ENCODE measurements around the gene TP53I11.

The TP53I11 gene

DNA sequence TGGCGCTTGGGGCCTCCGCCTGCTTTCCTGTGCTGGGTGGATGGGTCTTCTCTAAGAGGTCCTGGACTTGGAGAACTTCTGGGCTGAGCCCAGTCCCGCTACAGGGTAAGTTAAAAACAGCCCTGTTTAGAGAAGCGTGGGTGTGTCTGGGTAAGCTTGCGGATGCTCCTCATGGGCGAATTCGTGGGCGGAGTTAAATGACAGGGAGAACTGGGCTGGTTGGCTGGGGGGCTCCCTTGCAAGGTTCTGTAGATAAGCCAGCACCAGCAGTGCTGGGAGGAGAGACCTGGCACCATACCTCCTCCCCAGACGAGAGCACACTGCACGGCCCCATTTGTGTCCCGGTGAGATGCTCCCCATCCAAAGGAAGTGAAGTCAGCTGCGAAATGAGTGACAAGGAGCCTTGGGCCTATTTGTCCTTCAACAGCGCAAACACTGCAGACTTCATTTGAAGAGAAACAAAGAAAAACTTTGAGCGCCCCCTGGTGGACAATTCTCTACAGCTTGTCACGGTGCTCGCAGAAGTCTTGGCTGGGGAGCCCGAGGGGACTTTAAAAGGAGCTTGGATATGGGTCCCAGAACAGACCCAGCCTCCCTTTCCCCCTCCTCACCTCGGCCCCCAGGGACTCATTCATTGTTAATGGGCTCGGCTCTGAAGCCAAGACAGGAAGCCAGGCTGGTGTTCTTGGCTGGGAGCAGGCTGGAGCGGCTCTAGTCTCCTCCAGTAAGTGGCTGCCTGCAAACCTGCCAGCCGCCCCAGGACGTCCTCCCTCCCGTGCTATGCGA is 39.5 kb downstream of the TP53I11 start:
- no peak for DNase-seq

DNA sequence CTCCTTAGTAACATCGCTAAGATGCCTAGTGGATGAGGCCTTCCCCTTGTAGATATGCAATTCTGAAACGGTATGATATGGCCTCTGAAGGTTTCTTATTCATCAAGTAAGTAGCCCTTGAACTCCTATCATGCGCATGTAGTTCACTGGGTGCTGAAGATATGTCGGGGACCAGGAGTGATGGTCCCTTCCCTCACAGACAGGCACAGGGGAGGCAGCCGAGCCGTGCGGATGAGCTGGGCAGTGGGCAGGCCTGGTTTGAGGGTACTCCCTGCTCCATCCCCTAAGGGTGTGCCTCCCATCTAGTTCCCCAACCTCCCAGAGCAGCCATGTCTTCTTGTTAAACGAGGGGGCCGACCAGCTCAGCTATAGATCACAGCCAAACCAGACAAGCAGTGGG is 40.1 kb downstream of the TP53I11 start:
- no peak for DNase-seq

DNA sequence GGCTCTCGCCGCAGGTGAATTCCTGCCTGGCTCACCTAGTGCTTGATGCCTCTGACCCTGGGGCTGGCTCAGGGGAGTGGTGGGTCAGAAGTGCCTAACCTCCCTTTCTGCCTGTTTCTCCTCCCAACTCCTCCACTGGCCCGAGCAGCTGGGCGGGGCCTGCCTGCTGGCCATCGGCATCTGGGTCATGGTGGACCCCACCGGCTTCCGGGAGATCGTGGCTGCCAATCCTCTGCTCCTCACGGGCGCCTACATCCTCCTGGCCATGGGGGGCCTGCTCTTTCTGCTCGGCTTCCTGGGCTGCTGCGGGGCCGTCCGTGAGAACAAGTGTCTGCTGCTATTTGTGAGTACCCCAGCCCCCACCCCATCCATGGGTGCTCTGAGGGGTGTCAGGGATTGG is 41.1 kb downstream of the TP53I11 start:
- DNase-seq: no peak

DNA sequence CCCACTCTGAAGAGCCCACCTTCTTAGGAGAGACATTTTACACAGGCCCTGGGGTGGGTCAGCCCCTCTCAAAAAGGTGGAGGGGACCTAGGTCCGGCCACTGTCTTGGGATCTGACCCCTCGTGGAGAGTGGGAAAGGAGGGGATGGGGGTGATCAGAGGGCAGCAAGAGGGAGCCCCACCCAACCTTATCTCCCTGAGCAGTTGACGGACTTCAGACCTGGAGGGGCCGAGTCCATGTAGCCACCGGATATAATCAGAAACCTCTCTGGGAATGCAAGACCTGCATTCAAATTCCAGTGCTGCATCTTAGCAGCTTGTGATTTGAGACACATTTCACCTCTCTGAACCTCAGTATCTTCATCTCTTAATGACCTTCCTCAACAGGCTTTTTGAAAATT is 44.0 kb downstream of the TP53I11 start:
- no peak for DNase-seq

DNA sequence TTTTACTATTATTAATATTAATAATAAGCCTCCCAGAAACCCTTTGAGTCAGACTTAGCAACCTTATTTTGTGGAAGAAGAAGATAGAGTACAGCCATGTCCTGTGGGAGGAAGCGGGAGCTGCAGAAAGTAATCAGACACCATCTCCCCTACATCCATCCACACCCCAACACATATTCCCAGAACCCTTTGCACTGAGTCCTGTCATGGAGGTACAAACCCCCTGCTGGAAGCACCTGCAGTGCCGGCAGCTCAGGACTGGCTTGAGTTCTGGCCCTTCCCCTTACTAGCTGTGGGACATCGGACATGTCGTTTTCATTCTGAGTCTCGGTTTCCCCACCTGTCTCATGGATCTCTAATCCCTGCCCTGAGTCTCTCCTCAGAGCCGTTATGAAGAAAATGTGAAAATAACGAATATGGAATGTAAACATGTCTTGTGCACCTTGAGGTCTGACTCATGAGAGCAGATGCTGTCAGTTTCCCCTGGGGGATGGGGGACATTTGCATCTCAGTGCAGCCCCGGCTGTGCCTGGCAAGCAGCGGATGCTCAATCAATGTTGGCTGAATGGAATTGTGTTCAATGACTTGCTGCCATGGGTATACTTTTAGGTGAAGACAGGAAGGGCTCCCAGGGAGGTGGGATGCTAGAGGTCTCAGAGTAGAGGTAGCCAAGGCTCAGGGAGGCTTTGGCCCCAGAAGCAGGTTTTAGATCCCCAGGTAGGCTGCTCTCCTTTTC is 45.4 kb downstream of the TP53I11 start:
- no peak for DNase-seq

DNA sequence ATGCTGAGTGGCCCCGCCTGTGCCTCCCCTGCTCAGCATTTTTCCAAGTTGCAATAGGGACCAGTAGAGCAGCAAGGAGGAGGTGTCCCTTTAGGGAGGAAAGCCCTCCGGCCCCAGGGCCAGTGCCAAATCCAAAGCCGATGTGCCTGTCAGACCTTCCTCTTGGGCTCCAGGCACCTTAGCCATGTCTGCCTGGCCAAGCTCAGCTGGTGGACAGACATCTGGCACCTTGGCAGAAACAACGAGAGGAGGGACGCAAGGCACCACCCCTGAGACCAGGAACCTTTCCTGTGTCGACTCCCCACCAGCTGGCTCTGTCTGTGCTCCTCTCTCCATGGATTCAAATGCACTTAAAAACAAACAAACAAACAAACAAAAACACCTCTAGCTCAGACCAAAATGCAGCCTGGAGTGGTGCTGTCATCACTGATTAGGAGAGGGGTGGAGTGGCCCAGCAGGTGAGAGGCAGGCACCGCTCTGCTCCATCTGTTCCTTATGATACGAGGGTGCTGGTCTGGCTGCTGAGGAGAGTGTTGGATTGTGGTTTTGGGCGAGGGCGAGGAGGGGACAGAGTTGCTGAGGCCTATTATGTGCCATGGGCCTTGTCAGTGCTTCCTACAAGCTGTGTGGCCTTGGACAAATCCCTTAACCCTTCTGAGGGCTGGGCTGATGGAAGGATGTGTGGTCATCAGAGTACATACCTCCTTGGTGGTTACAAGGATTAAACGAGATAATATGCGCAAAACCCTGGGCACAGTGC is 46.2 kb downstream of the TP53I11 start:
- no peak for DNase-seq

DNA sequence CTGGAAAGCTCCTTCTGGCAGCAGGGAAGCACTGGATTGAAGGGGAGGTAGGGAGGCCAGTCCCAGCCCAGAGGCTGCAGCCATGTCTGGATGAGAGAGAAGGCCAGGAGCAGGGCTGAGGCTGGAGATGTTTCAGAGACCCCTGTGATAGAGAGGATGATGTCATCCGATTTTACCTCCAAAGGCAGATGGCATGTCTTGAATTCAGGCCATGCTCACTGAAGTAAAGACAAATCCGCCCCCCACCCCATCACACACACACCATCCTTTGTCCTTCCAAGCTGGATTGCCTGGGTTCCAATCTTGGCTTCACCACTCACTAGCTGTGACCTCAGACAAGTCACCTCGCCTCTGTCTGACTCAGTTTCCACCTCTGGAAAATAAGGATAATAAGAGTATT is 47.2 kb downstream of the TP53I11 start:
- DNase-seq: no peak

DNA sequence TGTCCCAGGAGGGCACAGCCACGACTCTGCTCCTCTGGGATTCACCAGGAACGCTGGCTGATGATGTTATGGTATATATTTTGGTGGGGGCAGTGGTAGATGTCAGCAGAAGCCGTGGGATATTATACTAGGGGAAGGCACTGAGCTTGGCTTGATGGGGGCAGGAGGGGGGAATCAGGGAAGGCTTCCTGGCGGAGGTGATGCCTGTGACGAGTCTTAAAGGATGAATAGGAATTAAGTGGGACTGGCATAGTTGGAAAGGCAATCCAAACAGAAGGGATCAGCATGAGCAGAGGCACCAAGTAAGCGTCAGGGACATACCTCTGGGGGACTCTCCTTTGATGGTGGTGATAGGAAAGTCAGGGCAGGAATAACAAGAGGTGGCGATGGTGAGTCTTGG is 47.6 kb downstream of the TP53I11 start:
- no peak for DNase-seq

DNA sequence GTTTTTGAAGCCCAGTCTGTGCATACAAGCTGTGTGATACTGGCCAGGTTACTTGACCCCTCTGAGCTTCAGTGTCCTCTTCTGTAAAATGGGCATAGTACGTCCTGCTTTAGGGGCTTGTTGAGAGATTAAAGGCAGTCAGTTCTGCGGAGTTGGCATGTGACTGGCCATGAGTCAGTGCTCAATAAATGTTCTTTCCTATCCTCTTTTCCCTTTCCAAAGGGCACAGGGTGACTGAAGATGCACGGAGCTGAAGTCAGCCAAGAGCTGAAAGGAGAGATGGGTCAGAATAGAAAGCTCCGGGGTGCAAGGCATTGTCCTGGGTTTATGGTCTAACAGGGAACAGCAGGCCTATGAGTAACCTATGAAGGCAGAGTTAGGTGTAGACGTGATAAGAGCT is 48.9 kb downstream of the TP53I11 start:
- DNase-seq: no peak

DNA sequence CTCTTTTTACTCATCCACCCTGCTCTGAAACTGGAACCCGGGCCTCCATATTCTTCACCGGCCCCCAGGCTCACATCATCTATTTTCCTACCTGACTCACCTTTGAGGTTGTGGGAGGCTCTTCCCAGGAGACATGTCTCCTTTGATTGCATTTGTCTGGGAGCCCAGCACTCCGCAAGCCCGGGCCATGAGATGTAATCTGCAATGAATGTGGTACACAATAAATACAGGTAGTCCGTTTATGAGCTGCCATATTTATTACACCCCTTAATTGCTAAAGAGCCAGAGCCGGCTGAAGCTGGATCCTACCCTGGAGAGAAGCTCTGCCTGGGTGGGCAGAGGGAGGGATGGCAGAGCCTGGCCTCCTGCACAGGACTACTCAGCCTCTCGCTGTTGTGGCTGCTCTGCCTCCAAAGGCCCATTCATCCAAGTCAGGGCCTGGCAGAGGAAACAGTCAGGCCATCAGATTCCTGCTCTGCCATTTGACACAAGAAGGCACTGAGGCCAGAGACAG is 49.5 kb downstream of the TP53I11 start:
- DNase-seq: no peak

DNA sequence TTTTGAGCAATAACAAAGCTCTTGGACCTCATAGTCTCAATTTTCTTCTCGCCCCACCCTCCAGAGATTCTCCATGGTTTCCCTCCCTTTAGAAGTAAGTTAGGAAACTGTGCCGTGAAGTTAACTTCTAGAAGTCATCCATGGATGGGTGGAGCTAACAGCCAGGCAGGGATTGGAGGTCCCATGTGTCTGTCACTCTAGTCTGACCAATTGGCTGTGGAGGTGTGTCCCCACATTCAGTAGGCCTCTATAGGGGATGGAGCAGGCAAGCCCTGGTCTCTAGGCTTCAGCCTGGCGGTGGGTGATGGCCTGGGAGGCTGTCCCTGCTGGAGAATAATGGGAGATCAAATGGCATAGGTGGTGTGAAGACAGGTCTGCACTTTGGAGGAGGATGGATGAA is 50.7 kb downstream of the TP53I11 start:
- DNase-seq: no peak

DNA sequence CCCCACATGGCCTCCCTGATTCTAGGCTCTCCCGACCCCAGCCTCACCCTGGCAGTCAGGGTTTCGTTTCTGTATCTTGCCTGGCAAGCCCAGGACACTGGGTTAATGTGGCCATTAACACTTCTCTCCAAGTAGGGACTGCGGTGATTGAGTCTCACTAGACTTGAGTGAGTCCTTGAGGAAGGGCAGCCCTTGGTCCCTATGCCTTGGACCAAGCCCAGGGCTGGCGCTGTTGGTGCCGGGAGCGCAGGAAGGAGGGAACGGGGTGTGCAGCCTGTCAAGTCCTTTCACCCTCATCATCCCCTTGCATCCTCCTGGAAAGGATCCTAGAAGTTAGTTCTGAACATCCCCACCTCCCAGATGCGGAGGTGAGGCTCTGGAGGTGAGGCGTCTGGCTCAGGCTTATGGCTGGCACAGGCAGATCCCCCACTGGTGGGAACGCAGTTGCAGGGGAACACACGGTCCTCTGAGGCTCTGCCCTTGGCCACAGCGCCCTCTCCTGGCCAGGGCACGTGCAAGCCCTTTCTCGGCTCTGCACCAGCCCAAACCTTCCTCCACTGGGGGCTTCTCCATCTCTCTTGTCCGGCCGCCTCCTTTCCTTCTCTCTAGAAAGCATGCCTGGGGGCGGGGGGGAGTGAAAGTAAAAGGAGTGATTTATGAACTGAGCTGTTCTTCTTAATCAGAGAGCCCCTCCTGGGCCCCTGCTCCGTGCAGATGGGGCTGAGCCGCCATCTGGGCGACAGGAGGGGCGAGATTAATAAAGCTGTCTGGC is 56.7 kb downstream of the TP53I11 start:
- DNase-seq: peak; percentile 75

DNA sequence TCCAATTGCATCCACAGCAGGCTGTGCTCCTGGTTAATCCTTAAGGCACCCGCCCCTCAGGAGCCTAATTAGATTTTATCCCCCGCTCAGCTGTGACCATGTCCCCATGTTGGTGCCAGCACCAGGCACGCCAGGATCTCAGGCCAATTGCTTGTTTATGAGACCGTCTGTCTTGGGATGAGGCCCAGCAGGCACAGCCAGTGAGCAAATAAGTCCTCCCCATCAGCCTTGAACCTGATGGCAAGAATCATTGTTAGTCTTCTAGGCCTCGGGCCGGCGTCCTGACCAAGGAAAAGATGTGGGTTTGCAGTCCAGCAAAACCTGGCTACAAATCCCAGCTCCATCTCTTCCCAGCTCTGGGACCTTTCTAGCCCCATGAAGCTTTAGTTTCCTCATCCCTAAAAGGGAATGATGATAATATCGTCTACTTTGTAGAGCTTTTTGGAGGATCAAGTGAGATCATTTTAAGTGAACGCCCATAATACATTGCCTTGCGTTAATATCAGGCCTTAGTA is 57.3 kb downstream of the TP53I11 start:
- peak; percentile 78 for DNase-seq

DNA sequence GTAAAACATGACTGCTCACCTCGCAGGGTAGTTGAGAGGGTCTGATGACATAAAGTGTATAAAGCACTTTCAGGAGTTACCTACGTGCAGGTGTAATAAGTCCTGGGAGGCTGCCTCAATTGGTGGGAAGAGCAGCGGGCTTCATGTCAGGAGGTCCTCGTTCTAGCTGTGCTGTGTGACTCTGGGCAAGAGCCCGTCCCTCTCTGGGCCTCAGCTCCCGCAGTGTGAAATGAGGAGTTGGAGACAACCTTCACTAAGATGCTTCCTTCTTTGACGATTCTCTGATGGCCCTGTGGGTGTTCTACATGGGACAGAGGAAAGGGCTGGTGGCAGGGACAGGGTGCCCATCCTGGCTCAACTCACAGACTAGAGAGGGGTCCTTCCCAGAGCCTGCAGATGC is 57.8 kb downstream of the TP53I11 start:
- DNase-seq: no peak

DNA sequence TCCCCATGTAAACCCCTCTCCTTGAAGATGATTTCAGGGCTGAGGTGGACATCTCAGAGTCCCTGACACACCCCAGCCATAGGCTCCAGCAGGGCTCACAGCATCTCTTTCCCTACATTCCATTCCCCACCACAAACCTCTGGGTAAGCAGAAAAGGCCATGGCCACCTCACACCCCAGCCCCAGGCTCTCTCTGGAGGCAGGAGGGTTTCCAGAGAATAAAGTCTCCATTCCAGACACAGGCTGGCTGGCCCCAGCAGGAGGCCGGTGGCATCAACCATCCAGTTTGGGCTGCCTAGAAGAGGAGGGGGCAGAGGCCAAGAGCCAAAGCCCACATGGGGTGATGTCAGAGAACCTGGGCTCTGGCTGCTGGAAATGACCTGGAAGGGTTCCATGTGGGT is 61.4 kb downstream of the TP53I11 start:
- no peak for DNase-seq

DNA sequence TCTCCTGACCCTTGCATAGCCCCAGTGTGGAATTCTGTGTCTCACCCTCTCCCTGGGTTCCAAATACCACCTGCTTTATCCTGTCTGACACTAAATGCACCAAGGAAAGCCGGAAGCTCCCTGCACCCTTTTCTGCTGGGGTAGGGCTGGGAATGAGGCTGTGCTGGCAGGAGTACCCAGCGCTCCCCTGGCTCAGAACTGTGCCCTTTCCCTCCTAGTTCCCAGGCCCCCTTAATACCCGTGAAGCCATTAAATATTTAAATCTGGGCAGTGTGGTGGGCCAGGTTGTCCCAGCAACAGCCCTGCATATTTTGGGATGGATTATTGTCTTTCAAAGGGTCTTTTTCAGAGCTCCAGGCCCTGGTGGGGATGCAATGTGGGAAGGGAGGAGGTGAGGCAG is 63.0 kb downstream of the TP53I11 start:
- DNase-seq: no peak

DNA sequence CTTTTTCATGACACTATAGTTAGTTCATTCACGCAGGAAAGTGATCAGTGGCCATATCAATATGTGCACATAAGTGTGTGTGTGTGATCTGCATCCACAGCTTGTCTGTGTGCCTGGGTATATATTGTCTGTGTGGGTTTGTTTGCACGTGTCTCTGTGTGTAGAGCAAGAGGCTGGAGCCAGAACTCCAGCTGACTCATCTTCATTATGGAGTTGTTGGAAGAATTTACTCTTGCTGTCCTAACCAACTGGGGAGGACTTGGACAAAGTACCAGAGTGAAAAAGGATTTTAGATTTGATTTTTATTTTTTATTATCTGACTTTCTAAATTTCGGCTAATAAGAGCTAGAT is 63.9 kb downstream of the TP53I11 start:
- DNase-seq: no peak

DNA sequence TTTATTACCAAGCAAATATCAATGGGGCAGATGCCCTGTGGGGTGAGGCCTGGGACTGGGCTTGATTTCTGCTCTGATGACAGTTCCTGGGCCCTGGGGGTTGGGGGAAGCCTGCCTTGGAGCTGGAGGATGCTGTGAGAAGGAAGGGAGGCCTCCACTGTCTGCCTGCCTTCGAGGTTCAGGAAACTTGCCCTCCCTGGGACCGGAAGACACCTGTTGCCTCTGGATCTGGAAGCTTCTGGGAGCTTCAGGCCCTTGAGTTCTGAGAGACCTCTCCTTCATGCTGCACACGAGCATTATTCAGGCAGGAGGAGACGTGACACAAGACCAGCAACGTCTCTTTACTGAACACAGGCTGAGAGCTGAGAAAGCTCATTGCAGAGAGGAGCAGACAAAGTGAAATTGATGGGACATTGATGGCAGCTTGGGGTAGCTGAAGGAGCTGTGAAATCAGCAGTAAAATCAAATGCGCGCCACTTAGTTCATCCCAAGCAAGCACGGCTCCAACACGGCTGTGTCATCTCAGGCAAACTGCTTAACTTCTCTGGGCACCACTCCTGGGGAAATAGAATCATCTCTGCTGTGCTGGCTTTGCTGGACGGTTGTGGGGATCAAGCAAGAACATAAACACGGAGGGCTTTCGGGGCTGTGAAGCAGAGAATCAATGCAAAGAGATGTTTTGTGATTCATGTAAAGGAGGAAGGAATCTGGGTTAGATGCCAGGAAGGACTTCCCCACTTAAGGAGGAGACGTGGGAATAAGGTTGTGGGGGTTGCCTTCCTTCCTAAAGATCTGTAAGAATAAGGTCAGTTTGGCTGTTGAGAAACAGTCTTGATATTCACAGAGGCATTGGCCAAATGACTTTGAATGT is 64.5 kb downstream of the TP53I11 start:
- no peak for DNase-seq

DNA sequence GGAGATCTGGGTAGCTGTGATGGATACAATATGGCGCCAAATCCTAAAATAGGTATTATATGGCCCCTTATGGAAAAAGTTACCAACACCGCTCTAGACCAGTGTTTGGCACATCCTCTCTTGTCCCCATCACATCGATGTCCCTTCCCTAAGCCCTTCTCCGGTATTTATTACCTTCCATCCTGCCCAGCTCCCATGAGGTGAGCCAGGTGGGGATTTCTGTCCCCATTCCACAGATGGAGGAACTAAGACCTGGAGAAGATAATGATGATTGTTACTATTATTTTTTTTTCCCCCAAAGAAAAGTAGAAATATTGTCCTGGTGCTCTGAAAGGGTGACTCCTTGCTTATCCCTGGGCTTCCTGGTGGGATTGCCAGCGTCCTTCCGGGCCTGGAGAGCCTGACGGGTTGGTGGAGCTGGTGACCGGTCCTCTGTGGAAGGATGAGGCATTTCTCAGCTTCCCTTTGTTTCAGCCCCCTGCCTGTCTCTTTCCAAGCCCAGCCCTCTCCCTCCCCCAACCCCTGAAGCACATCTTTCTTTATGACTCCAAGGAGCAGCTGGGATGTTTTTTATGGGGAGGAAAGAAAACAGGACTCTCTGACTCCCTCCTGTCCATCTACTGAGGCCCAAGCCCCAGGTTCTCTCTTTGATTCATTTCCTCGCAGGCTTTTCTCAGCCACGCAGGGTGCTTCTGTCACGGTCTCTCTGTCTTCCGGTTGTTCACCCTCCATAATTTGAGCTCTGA is 65.4 kb downstream of the TP53I11 start:
- DNase-seq: no peak

DNA sequence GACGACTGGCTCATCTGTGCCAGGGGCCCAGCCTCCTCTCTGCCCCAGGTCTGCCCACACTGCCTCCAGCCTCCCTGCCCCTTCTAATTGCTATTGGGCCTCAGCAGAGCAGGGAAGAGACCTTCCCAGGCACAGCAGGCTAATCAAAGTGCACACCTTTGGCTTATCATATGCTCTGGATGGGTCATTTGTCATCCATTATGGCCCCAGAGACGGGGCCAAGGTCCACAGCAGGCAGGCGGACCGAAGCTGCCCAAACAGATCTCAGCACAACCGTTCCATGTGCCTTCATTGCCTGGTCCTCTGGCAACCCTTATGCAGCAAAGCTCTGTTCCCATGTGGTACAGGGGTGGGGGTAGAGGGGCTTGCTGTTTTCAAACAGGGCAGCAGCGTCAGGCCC is 66.6 kb downstream of the TP53I11 start:
- no peak for DNase-seq

DNA sequence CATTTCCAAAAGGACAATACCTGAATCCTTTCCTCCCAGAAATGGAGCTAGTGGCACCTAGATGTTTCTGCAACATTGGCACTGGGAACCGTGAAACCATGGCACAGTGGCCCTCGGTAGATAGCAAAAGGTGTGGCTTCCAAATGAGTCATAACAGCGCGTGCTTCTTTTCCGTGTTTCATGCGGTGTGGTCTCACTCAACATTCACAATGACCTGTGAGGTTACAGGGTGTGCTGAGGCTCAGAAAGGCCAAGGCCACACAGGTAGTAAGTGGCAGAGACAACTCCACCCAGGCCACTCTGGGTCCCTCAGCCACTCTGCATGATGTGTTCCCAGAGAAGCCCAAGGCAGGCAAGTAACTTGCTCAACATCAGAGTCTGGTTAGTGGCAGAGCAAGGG is 67.4 kb downstream of the TP53I11 start:
- no peak for DNase-seq

Data from DMS 273 treated with DMSO at 0.1 percent for 48 hours (cell line).